IMR-90 (cell line): ENCODE data around the gene SPTSSB. TPM values are rescaled to one million over a fixed set of nuclear protein-coding genes. Genes with fewer than 3 reads are reported as not detected.
A peak's percentile ranks its signal among the peaks of the same experiment; 100 is the strongest.

Source experiments
- ATAC-seq: fragments of 200-7000 bp; cut with Tn5 transposase; 2 replicates; pipeline ENCODE4 v1.9.1; 2020; ENCODE audit warnings: low read depth, mild to moderate bottlenecking, moderate library complexity
- BruUV-seq: library from RNA; stranded (reverse); fragments of 400-500 nt; replicated peaks from 2 replicates; lab custom pipeline; 2021; lab: Mats Ljungman, UMichigan
- CTCF ChIA-PET: fragments of 300-600 bp; formaldehyde crosslinking; extraction: SDS; loops from one replicate; lab custom pipeline; 2021; ENCODE audit warnings: antibody characterized with exemption; lab: Yijun Ruan, JAX
- POLR2A ChIA-PET: fragments of 300-600 bp; sonication (Branson Sonifier 250); formaldehyde crosslinking; loops from one replicate; lab custom pipeline; 2022; ENCODE audit warnings: antibody characterized with exemption; ENCODE audit not compliant: unreplicated experiment; lab: Charles Lee
- DNase-seq: peaks from one replicate; pipeline ENCODE4 v3.0.0; 2013
- H2AFZ ChIP-seq: replicated peaks from 2 replicates; pipeline ENCODE3; 2013; ENCODE audit warnings: low read length, mild to moderate bottlenecking; ENCODE audit not compliant: poor library complexity
- H2AK5ac ChIP-seq: 2 replicates; pipeline ENCODE4 v1.6.1; 2013; ENCODE audit warnings: low read depth, low read length, inconsistent platforms
- H2AK9ac ChIP-seq: replicated peaks from 2 replicates; pipeline ENCODE3; 2013; ENCODE audit warnings: mild to moderate bottlenecking, low read depth, low read length, moderate library complexity; ENCODE audit not compliant: poor library complexity
- H2BK120ac ChIP-seq: 2 replicates; pipeline ENCODE4 v1.6.1; 2013; ENCODE audit warnings: low read depth, low read length, inconsistent platforms
- H2BK15ac ChIP-seq: 3 replicates; pipeline ENCODE4 v1.6.1; 2013; ENCODE audit warnings: low read depth, low read length, inconsistent platforms
- H2BK20ac ChIP-seq: 2 replicates; pipeline ENCODE4 v1.6.1; 2013; ENCODE audit warnings: low read depth, mild to moderate bottlenecking, inconsistent platforms, low read length, moderate library complexity
- H2BK5ac ChIP-seq: 2 replicates; pipeline ENCODE4 v1.6.1; 2013; ENCODE audit warnings: mild to moderate bottlenecking, low read depth, low read length, inconsistent platforms; ENCODE audit not compliant: poor library complexity, severe bottlenecking
- H3K14ac ChIP-seq: replicated peaks from 2 replicates; pipeline ENCODE4 v1.6.1; 2013; ENCODE audit warnings: low read depth, low read length, inconsistent platforms
- H3K18ac ChIP-seq: 2 replicates; pipeline ENCODE4 v1.6.1; 2013; ENCODE audit warnings: low read depth, low read length, control low read depth
- H3K23ac ChIP-seq: 2 replicates; pipeline ENCODE4 v1.6.1; 2013; ENCODE audit warnings: low read depth, low read length, inconsistent platforms
- H3K27ac ChIP-seq: 2 replicates; pipeline ENCODE4 v1.5.1; 2013; ENCODE audit warnings: mild to moderate bottlenecking, control low read depth, low read length; ENCODE audit not compliant: insufficient read depth
- H3K27me3 ChIP-seq: 2 replicates; pipeline ENCODE4 v1.6.1; 2013; ENCODE audit warnings: low read length; ENCODE audit not compliant: control insufficient read depth, insufficient read depth
- H3K36me3 ChIP-seq: 2 replicates; pipeline ENCODE4 v1.6.1; 2013; ENCODE audit warnings: low read length, mixed read lengths; ENCODE audit not compliant: control insufficient read depth, insufficient read depth
- H3K4ac ChIP-seq: 2 replicates; pipeline ENCODE4 v1.6.1; 2013; ENCODE audit warnings: low read depth, low read length, inconsistent platforms
- H3K4me1 ChIP-seq: 2 replicates; pipeline ENCODE4 v1.6.1; 2013; ENCODE audit warnings: low read length, mixed read lengths; ENCODE audit not compliant: control insufficient read depth, insufficient read depth
- H3K4me2 ChIP-seq: 2 replicates; pipeline ENCODE4 v1.6.1; 2013; ENCODE audit warnings: low read depth, mild to moderate bottlenecking, control low read depth, low read length, moderate library complexity
- H3K4me3 ChIP-seq: 2 replicates; pipeline ENCODE4 v1.5.1; 2013; ENCODE audit warnings: low read depth, mild to moderate bottlenecking, control low read depth, low read length, moderate library complexity; ENCODE audit not compliant: insufficient read depth
- H3K56ac ChIP-seq: 2 replicates; pipeline ENCODE4 v1.6.1; 2013; ENCODE audit warnings: low read length, inconsistent platforms; ENCODE audit not compliant: insufficient read depth; ENCODE audit errors: extremely low read depth
- H3K79me1 ChIP-seq, 2 experiments: 2 replicates each; pipeline ENCODE4 v1.6.1; 2013; ENCODE audit warnings: low read length in 2 of 2, inconsistent platforms in 1 of 2, low read depth in 1 of 2
- H3K9ac ChIP-seq: 2 replicates; pipeline ENCODE4 v1.6.1; 2013; ENCODE audit warnings: low read depth, low read length, control low read depth
- H3K9me1 ChIP-seq: 2 replicates; pipeline ENCODE4 v1.6.1; 2013; ENCODE audit warnings: low read length, inconsistent platforms; ENCODE audit not compliant: insufficient read depth
- H3K9me3 ChIP-seq: 2 replicates; pipeline ENCODE4 v1.6.1; 2013; ENCODE audit warnings: low read length; ENCODE audit not compliant: control insufficient read depth, insufficient read depth
- H4K20me1 ChIP-seq: 2 replicates; pipeline ENCODE4 v1.6.1; 2013; ENCODE audit warnings: low read length, inconsistent platforms; ENCODE audit not compliant: insufficient read depth
- H4K5ac ChIP-seq: 2 replicates; pipeline ENCODE4 v1.6.1; 2013; ENCODE audit warnings: mild to moderate bottlenecking, low read depth, low read length, control low read depth
- H4K8ac ChIP-seq, 2 experiments: 2 replicates each; pipeline ENCODE4 v1.6.1; 2013; ENCODE audit warnings: low read depth in 2 of 2, low read length in 2 of 2, control low read depth in 1 of 2, inconsistent platforms in 1 of 2
- H4K91ac ChIP-seq: 2 replicates; pipeline ENCODE4 v1.6.1; 2013; ENCODE audit warnings: low read depth, low read length, inconsistent platforms; ENCODE audit not compliant: insufficient read depth
- CEBPB ChIP-seq: IDR thresholded peaks from 2 replicates; pipeline ENCODE4 v1.6.1; 2012; ENCODE audit warnings: low read depth, low read length, improper control_type of control experiment
- CHD1 ChIP-seq: IDR thresholded peaks from 2 replicates; pipeline ENCODE4 v1.6.1; 2012; ENCODE audit warnings: low read depth, low read length, improper control_type of control experiment
- MAZ ChIP-seq: IDR thresholded peaks from 2 replicates; pipeline ENCODE4 v1.6.1; 2012; ENCODE audit warnings: low read depth, mild to moderate bottlenecking, low read length, improper control_type of control experiment, moderate library complexity, borderline replicate concordance
- MXI1 ChIP-seq: IDR thresholded peaks from 2 replicates; pipeline ENCODE4 v1.6.1; 2012; ENCODE audit warnings: low read depth, mild to moderate bottlenecking, low read length, moderate library complexity, borderline replicate concordance
- NFE2L2 ChIP-seq: fragments of 150-350 bp; IDR thresholded peaks from 2 replicates; pipeline ENCODE4 v1.6.1; 2016; ENCODE audit warnings: low read depth, mild to moderate bottlenecking, low read length
- POLR2A ChIP-seq: IDR thresholded peaks from 2 replicates; pipeline ENCODE4 v1.6.1; 2012; ENCODE audit warnings: mild to moderate bottlenecking, low read depth, low read length
- RAD21 ChIP-seq: IDR thresholded peaks from 2 replicates; pipeline ENCODE4 v1.6.1; 2012; ENCODE audit warnings: low read length, improper control_type of control experiment
- RCOR1 ChIP-seq: IDR thresholded peaks from 2 replicates; pipeline ENCODE4 v1.6.1; 2012; ENCODE audit warnings: mild to moderate bottlenecking, low read length, improper control_type of control experiment; ENCODE audit not compliant: insufficient replicate concordance
- WGBS, 2 experiments: methylation state at CpG; one replicate each; pipeline versions ENCODE4 v1.1.5 to v1.1.7; 2013; ENCODE audit warnings: missing lambda C conversion rate in 2 of 2; ENCODE audit not compliant: insufficient read length in 1 of 2; ENCODE audit errors: extremely low coverage in 2 of 2; 5-methylcytosine and 5-hydroxymethylcytosine counted together
- dilution Hi-C: fragments of 300-500 bp; cut with HindIII; formaldehyde crosslinking; loops from one replicate; pipeline ENCODE4 v1.14.3; 2018; ENCODE audit warnings: low sequenced_read_pairs; ENCODE audit not compliant: unreplicated experiment
- in situ Hi-C: fragments of 300-500 bp; cut with MboI; formaldehyde crosslinking; loops from 3 replicates; pipeline ENCODE4 v1.14.3; 2019; ENCODE audit warnings: low sequenced_read_pairs, inconsistent platforms, mixed read lengths
- intact Hi-C: fragments of 100-400 bp; cut with micrococcal nuclease; formaldehyde crosslinking; loops from 2 replicates; pipeline ENCODE4 v1.10.0; 2022
- polyA plus RNA-seq, 3 experiments: library from polyadenylated mRNA; depleted of rRNA; stranded (reverse); fragments of >200 nt; gene quantifications; 2 replicates each; pipeline ENCODE4 v1.2.3, GENCODE V29; 2012; ENCODE audit warnings: low replicate concordance in 1 of 3
- total RNA-seq: library from RNA; depleted of rRNA; stranded (reverse); fragments of >200 nt; gene quantifications from 2 replicates; pipeline ENCODE4 v1.2.3, GENCODE V29; 2012
- TF ChIP-seq, protein P1 (sequence below): fragments of 150-350 bp; IDR thresholded peaks from 2 replicates; pipeline ENCODE4 v1.6.1; 2016; ENCODE audit warnings: low read depth, mild to moderate bottlenecking, low read length, moderate library complexity, borderline replicate concordance

The SPTSSB gene
- total and polyA plus RNA-seq, 2 of the 4 experiments (the other 2 are of a cell fraction): not detected

DNA sequence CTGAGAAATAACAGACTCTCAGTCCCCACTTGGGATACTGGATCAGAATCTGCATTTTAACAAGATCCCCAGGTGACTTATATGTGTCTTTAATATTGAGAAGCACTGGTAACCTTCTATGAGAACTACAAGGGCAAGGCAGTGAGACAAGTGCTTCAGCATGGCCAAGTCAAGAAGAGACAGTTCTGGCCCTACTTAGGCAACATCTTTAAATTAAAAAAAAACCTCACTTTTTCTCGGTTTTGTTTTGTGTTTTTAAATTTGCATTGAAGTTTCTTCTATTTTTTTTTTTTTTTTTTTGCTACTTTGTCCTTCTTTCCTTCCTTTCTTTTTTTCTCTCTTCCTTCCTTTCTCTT lies 42.5 kb upstream of the SPTSSB start:
- CTCF ChIA-PET: interaction anchor here (0.6 kb wide), 1 partner anchor 987 kb away, joined by 3 read pairs; no protein-coding TSS in a partner anchor
- H3K56ac ChIP-seq: no peak overlapping the region
- H2AK5ac ChIP-seq: no peak overlapping the region
- intact Hi-C loops: no loop called here
- H2AK9ac ChIP-seq: no peak overlapping the region
- H3K9ac ChIP-seq: no peak overlapping the region
- no peak overlapping the region for H3K4me3 ChIP-seq
- dilution Hi-C loops: no loop called here
- in situ Hi-C loops: loop anchor here (25.0 kb wide), 2 partner anchors 477 to 702 kb away; no protein-coding TSS in a partner anchor
- no peak overlapping the region for H4K8ac ChIP-seq
- H3K27me3 ChIP-seq: no peaks in the 10 kb centered on the region
- TF ChIP-seq MAZ (no peak), CEBPB (no peak), MXI1 (no peak), RCOR1 (no peak), POLR2A (no peak), CHD1 (no peak), RAD21 (no peak), NFE2L2 (no peak)
- TF ChIP-seq, protein P1, sequence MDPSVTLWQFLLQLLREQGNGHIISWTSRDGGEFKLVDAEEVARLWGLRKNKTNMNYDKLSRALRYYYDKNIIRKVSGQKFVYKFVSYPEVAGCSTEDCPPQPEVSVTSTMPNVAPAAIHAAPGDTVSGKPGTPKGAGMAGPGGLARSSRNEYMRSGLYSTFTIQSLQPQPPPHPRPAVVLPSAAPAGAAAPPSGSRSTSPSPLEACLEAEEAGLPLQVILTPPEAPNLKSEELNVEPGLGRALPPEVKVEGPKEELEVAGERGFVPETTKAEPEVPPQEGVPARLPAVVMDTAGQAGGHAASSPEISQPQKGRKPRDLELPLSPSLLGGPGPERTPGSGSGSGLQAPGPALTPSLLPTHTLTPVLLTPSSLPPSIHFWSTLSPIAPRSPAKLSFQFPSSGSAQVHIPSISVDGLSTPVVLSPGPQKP: no peak
- no peak overlapping the region for H3K4ac ChIP-seq
- no peak overlapping the region for H3K4me2 ChIP-seq
- DNase-seq (no peak), ATAC-seq (no peak)
- H3K4me1 ChIP-seq: peaks cover 8% of the 10 kb centered on the region
- no peak overlapping the region for H3K23ac ChIP-seq
- no peak overlapping the region for H2BK15ac ChIP-seq
- peak overlapping the region; percentile 8; the same call in 1 of the 2 replicates for H2BK20ac ChIP-seq
- H3K36me3 ChIP-seq: no peaks in the 10 kb centered on the region
- H3K14ac ChIP-seq: no peak overlapping the region
- no peak overlapping the region for H3K27ac ChIP-seq
- H4K5ac ChIP-seq: no peak overlapping the region
- POLR2A ChIA-PET: no interaction called here
- H3K9me3 ChIP-seq: no peaks in the 10 kb centered on the region
- BruUV-seq: no TSS peak
- no peaks in the 10 kb centered on the region for H4K20me1 ChIP-seq
- no peaks in the 10 kb centered on the region; the same call in 1 of the 2 replicates for H3K9me1 ChIP-seq
- no peak overlapping the region for H3K18ac ChIP-seq
- no peak overlapping the region for H2BK5ac ChIP-seq
- H3K79me1 ChIP-seq: no peaks in the 10 kb centered on the region
- no peak overlapping the region for H2BK120ac ChIP-seq
- H4K91ac ChIP-seq: no peak overlapping the region
- H2AFZ ChIP-seq: no peak overlapping the region
- no CpG with 5 or more reads among the region's 1 CpG for WGBS, 2 experiments
